ENCODE results near the gene CDIP1. TPM values are rescaled to one million over a fixed set of nuclear protein-coding genes. Genes with fewer than 3 reads are reported as not detected.

Gene CDIP1
- total RNA-seq, 6 donors from 2014 or later, result 7.3 to 27.0 (median 21.9) TPM

DNA sequence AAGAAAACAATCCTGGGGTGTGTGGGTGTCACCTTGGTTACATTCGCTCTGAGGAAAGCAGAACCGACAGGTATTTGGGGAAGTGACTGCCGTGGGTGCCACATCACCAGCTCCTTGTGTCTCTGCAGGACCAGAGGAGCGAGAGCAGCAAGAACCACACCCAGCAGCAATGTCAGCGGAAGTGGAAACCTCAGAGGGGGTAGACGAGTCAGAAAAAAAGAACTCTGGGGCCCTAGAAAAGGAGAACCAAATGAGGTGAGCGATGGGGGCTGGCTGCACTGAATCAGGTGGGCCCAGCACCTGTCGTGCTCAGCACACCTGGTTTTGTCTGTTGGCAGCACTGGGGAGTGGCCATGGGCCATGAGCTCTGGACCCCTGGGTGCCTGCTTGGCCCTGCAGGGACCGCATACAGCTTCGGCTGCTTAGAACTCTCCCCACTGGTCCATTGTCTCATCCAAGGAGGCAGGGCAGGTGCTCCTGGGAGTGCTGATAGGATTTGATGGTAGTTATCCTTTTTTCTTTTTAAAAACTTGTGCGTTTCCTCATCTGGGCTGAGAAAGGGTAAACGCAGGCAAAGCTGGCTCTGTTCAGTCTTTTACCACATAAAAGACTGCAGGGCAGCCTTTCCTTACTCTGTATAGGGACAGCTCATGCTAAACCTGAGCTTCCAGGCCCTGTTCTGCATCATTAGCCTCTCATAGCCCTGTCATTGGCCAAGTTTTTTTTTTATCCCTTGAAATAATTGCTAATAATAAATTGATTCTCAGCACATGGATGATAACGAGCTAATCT lies 33.0 kb downstream of the CDIP1 start:
- peaks cover 22 to 34% (median 29%) of the 10 kb centered on the region in 4 donors for H3K4me1 ChIP-seq
- H3K27ac ChIP-seq, result peak overlapping the region; percentile 16 to 79 (median 52)
- H3K27me3 ChIP-seq, result no peaks in the 10 kb centered on the region
- no peak overlapping the region for H3K4me3 ChIP-seq
- WGBS, 2 donors, result 58 to 73% methylated on average over 13 of the region's 13 CpGs
- DNase-seq, result peak; percentile 38 to 74
- peaks cover 15 to 50% (median 39%) of the 10 kb centered on the region in 4 donors for H3K36me3 ChIP-seq
- ATAC-seq (ENCODE audit: low FRiP score in 2 of 2), result peak; percentile 47 to 59
- peak in 1 of 2 donors; percentile 20 for TF ChIP-seq POLR2AphosphoS5 (IDR thresholded peaks at IDR 0.05)
- no peak for TF ChIP-seq EP300 (IDR thresholded peaks at IDR 0.05)
- no peaks in the 10 kb centered on the region for H3K9me3 ChIP-seq

DNA sequence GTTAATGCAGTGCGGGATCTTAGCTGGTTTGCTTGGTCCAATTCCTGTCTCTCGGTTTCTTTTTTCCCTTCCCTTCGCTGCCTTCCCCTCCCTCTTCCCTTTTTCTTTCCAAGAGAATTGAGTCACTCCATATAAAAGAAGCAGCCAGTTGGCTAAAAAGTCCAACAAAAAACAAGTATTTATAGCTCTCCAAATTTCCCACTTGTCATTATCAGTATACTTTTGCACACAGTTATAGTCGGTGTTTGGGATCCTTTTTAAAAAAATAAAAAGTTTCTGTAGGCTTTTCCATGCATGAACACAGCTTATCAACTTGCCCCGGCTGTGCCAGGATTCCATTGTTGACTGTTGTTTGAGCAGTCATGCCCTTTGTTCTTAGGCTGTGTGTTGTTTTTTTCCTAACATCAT lies 37.5 kb downstream of the CDIP1 start:
- no peaks in the 10 kb centered on the region for H3K27me3 ChIP-seq
- 40 to 45% methylated on average over 5 of the region's 5 CpGs for WGBS, 2 donors
- H3K4me3 ChIP-seq, result no peak overlapping the region
- TF ChIP-seq, protein P1, sequence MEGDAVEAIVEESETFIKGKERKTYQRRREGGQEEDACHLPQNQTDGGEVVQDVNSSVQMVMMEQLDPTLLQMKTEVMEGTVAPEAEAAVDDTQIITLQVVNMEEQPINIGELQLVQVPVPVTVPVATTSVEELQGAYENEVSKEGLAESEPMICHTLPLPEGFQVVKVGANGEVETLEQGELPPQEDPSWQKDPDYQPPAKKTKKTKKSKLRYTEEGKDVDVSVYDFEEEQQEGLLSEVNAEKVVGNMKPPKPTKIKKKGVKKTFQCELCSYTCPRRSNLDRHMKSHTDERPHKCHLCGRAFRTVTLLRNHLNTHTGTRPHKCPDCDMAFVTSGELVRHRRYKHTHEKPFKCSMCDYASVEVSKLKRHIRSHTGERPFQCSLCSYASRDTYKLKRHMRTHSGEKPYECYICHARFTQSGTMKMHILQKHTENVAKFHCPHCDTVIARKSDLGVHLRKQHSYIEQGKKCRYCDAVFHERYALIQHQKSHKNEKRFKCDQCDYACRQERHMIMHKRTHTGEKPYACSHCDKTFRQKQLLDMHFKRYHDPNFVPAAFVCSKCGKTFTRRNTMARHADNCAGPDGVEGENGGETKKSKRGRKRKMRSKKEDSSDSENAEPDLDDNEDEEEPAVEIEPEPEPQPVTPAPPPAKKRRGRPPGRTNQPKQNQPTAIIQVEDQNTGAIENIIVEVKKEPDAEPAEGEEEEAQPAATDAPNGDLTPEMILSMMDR (IDR thresholded peaks at IDR 0.05), result no peak
- TF ChIP-seq EP300 (IDR thresholded peaks at IDR 0.05), result no peak
- TF ChIP-seq POLR2A (IDR thresholded peaks at IDR 0.05), result no peak
- TF ChIP-seq POLR2AphosphoS5 (IDR thresholded peaks at IDR 0.05), result no peak
- H3K9me3 ChIP-seq, result no peaks in the 10 kb centered on the region
- H3K27ac ChIP-seq, result peak overlapping the region; percentile 46 to 66 (median 60)
- ATAC-seq (ENCODE audit: low FRiP score in 2 of 2) (peak in 1 of 2 donors; percentile 49), DNase-seq (no peak)
- peaks cover 24 to 36% (median 28%) of the 10 kb centered on the region in 4 donors for H3K4me1 ChIP-seq
- peaks cover 0 to 23% (median 2%) of the 10 kb centered on the region in 4 donors for H3K36me3 ChIP-seq

DNA sequence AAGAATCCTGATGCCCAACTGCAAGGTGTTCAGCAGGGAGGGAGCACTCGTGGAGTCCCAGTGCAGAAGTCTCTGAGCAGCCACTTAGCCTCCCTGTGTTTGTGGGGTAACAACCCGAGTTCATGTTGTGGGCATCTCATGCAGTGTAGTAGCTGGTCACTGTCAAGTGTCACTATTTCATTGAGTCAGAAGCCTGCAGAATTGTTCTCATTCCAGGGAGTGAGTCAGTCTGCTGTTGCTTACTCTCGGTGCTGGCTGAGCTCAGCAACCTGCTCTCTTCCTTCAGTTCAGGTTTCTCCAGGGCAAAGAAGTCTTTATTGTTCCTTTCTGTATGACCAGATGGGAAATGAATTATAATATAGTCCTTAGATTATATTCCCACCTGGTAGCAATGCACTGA lies 38.3 kb downstream of the CDIP1 start:
- no peak overlapping the region for H3K4me3 ChIP-seq

DNA sequence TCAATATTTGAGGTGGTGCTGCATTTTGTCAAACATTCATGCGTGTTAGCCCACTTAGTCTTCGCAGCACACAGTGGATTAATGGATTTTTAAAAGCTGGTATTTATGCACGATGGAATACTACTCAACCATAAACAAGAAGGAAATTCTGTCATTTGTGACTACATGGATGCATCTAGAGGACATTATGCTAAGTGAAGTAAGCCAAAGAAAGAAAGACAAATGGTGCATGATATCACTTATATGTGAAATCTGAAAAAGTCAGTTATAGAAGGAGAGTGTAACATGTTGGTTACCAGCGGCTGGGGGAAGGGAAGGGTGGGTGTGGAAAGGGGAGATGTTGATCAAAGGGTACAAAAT lies 39.4 kb downstream of the CDIP1 start:
- TF ChIP-seq EP300 (IDR thresholded peaks at IDR 0.05) (no peak), POLR2AphosphoS5 (IDR thresholded peaks at IDR 0.05) (no peak), POLR2A (IDR thresholded peaks at IDR 0.05) (no peak)
- TF ChIP-seq, protein P1 (IDR thresholded peaks at IDR 0.05), result no peak
- DNase-seq (no peak), ATAC-seq (ENCODE audit: low FRiP score in 2 of 2) (no peak)
- peaks cover 0 to 17% (median 2%) of the 10 kb centered on the region in 4 donors for H3K36me3 ChIP-seq
- H3K4me1 ChIP-seq, result peaks cover 17 to 34% (median 25%) of the 10 kb centered on the region in 4 donors
- H3K9me3 ChIP-seq, result no peaks in the 10 kb centered on the region
- WGBS, 2 donors, result 93 to 94% methylated on average over 4 of the region's 4 CpGs
- no peak overlapping the region for H3K27ac ChIP-seq
- no peaks in the 10 kb centered on the region for H3K27me3 ChIP-seq
- no peak overlapping the region for H3K4me3 ChIP-seq

More for the DNA sequence above, 38.3 kb downstream of the CDIP1 start:
- DNase-seq (no peak), ATAC-seq (ENCODE audit: low FRiP score in 2 of 2) (peak; percentile 69 to 73)
- Histone ChIP-seq H3K27ac (peak overlapping the region; percentile 46 to 66 (median 60)), H3K27me3 (no peaks in the 10 kb centered on the region), H3K9me3 (no peaks in the 10 kb centered on the region), H3K4me1 (peaks cover 17 to 28% (median 23%) of the 10 kb centered on the region in 4 donors), H3K36me3 (peaks cover 0 to 18% (median 2%) of the 10 kb centered on the region in 4 donors)
- TF ChIP-seq POLR2AphosphoS5 (IDR thresholded peaks at IDR 0.05) (peak; percentile 30 to 48), EP300 (IDR thresholded peaks at IDR 0.05) (no peak)
- 50 to 69% methylated on average over 1 to 3 of the region's 3 CpGs for WGBS, 2 donors

DNA sequence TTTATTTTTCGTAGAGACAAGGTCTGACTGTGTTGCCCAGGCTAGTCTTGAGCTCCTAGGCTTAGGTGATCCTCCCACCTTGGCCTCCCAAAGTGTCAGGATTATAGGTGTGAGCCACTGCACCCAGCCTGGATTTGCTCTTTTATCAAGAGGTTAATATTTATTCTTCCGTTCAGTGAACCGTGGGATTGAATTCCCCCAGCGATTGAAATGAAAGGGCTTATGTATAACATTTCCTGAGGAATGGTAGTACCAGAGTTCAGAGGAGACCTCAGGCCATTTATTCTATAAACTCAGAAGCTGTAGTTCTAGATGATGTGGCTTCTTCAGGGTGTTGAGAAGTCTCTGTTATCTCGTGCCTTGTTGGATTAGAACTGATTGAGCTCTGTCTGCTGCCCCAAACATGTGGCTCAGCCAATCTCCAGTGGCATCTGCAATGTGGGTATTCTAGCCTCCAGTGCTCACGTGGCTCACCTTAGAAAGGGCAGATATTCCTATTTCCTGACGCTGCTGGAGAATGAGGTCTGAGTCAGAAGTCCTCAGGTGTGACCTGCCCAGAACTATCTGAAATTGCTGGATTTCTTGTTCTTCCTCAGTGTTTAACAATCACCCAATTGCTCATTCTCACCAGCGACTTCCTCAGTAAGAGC lies 39.9 kb downstream of the CDIP1 start:
- WGBS, 2 donors, result 85 to 88% methylated on average over 8 of the region's 8 CpGs
- Histone ChIP-seq H3K36me3 (peaks cover 0 to 17% (median 2%) of the 10 kb centered on the region in 4 donors), H3K9me3 (no peaks in the 10 kb centered on the region), H3K27ac (no peak overlapping the region), H3K4me3 (no peak overlapping the region), H3K4me1 (peaks cover 17 to 34% (median 25%) of the 10 kb centered on the region in 4 donors), H3K27me3 (no peaks in the 10 kb centered on the region)
- DNase-seq (no peak), ATAC-seq (ENCODE audit: low FRiP score in 2 of 2) (no peak)
- TF ChIP-seq POLR2AphosphoS5 (IDR thresholded peaks at IDR 0.05) (no peak), POLR2A (IDR thresholded peaks at IDR 0.05) (no peak)
- TF ChIP-seq, protein P1 (IDR thresholded peaks at IDR 0.05), result no peak

Data from upper lobe of left lung (tissue), 6 donors.